K562 (cell line): ENCODE results near the gene EHBP1L1. TPM values are rescaled to one million over a fixed set of nuclear protein-coding genes. Genes with fewer than 3 reads are reported as not detected.

Source experiments
- E2F3 ChIP-seq: fragments of 250-450 bp; sonication (Bioruptor Pico); IDR thresholded peaks from 2 replicates; pipeline ENCODE4 v1.4.0; 2020; ENCODE audit warnings: mild to moderate bottlenecking
- EGR1 ChIP-seq: fragments of 450-650 bp; conservative IDR thresholded peaks from 2 replicates; pipeline ENCODE4 v1.6.1; 2017; ENCODE audit warnings: mild to moderate bottlenecking
- ELF2 ChIP-seq: fragments of 250-450 bp; sonication (Bioruptor Pico); IDR thresholded peaks from 2 replicates; pipeline ENCODE4 v1.5.0; 2021; ENCODE audit warnings: mild to moderate bottlenecking
- KLF13 ChIP-seq: fragments of 450-650 bp; IDR thresholded peaks from 2 replicates; pipeline ENCODE4 v1.6.1; 2016; ENCODE audit warnings: missing genetic modification characterization, low read depth, mild to moderate bottlenecking, missing compliant biosample characterization, moderate library complexity, borderline replicate concordance
- POLR3A ChIP-seq: IDR thresholded peaks from 2 replicates; pipeline ENCODE4 v1.6.1; 2011; ENCODE audit warnings: borderline replicate concordance, mild to moderate bottlenecking, moderate library complexity; ENCODE audit not compliant: insufficient read length, insufficient read depth; ENCODE audit errors: extremely low read depth
- RAD21 ChIP-seq, 2 experiments: fragments of 250-450 bp in 1 of 2; fragments of 450-650 bp in 1 of 2; sonication (Bioruptor Pico) in 1 of 2; formaldehyde crosslinking in 1 of 2; IDR thresholded peaks in 1 of 2; conservative IDR thresholded peaks in 1 of 2; 2 replicates each; pipeline versions ENCODE4 v1.4.0 to v1.8.0; 2020 to 2022; ENCODE audit warnings: mild to moderate bottlenecking in 2 of 2, moderate library complexity in 1 of 2
- SMC3 ChIP-seq: conservative IDR thresholded peaks from 2 replicates; pipeline ENCODE4 v1.6.1; 2011; ENCODE audit warnings: low read depth, low read length, improper control_type of control experiment; ENCODE audit not compliant: insufficient read depth
- STAT6 ChIP-seq: sonication (generic); formaldehyde crosslinking; IDR thresholded peaks from 2 replicates; pipeline ENCODE4 v1.8.1; 2023; ENCODE audit warnings: mild to moderate bottlenecking, missing genetic modification reagents
- USF2 ChIP-seq: sonication (generic); formaldehyde crosslinking; IDR thresholded peaks from 2 replicates; pipeline ENCODE4 v1.5.0; 2020; ENCODE audit warnings: missing genetic modification reagents
- ZNF212 ChIP-seq: fragments of 450-650 bp; formaldehyde crosslinking; IDR thresholded peaks from 2 replicates; pipeline ENCODE4 v1.4.0; 2020; ENCODE audit warnings: mild to moderate bottlenecking
- ZNF23 ChIP-seq: fragments of 250-450 bp; sonication (Bioruptor Pico); IDR thresholded peaks from 2 replicates; pipeline ENCODE4 v1.4.0; 2020; ENCODE audit warnings: mild to moderate bottlenecking
- ZNF449 ChIP-seq: fragments of 250-450 bp; sonication (Bioruptor Pico); IDR thresholded peaks from 2 replicates; pipeline ENCODE4 v1.8.0; 2022; ENCODE audit warnings: moderate library complexity, mild to moderate bottlenecking, inconsistent platforms
- ZNF584 ChIP-seq: fragments of 200-800 bp; sonication (Bioruptor generic); IDR thresholded peaks from 2 replicates; pipeline ENCODE4 v1.6.1; 2016; ENCODE audit warnings: low read depth, mild to moderate bottlenecking, missing genetic modification characterization, missing compliant biosample characterization
- polyA plus RNA-seq, 8 experiments: library from polyadenylated mRNA; depleted of rRNA in 4 of 8; stranded (reverse) in 5 of 8; unstranded in 3 of 8; fragments of >200 nt; fragmentation: Nextera tagmentation in 2 of 8; fragmentation: Illumina TruSeq in 1 of 8; extraction: Ambion mirVana in 2 of 8; extraction: Trizol in 1 of 8; gene quantifications; 2 replicates each; pipeline versions ENCODE4 v1.2.1 to v1.2.3, GENCODE V29; 2011 to 2014; ENCODE audit warnings: inconsistent platforms in 1 of 8, missing spikeins in 1 of 8
- total RNA-seq, 7 experiments: library from RNA; depleted of rRNA in 6 of 7; stranded (reverse); fragments of >200 nt in 6 of 7; fragmentation: Illumina TruSeq in 2 of 7; extraction: Trizol in 2 of 7; gene quantifications; 2 replicates each; pipeline versions ENCODE4 v1.2.1 to v1.2.3, GENCODE V29; 2011 to 2021; ENCODE audit warnings: low replicate concordance in 1 of 7

The EHBP1L1 gene
- total and polyA plus RNA-seq, 9 of the 15 experiments (the other 6 are each of a cell fraction or from before 2014, with no cell fraction given): 0.03 to 87.1 (median 26.3) TPM

DNA sequence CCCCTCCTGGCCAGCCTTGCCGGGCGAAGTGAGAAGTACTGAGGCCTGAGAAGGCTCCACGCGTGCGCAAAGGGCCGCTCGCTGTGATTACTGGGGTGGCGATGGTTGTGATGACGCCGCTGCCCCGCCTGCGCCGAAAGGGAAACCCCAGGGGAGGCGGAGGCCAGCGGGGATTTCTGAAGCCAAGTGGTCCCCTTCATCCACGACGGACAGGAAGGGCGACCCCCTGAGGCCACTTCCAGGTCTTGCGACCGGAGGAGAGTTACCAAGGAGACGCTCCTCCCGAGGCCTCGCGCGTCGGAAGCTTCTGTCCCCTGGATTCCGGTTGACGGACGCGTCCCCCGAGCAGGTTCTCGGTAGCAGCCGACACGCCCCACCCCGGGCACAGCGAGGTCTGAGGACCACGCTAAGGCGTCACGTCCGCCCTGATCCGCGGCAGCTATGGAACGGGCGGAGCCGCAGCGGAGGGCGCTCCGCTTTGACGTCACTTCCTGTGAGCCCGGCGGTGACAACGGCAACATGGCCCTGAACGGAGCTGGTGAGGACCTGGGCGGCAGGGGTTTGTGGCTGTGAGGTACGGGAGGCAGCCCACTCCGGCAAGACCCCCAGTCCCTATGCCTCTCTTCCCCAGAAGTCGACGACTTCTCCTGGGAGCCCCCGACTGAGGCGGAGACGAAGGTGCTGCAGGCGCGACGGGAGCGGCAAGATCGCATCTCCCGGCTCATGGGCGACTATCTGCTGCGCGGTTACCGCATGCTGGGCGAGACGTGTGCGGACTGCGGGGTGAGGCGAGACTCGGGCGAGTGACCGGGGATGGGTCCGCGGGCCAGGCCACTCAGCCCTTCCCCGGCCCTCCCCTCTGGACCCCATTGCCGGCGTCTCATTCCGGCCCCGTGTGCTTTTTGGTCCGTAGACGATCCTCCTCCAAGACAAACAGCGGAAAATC is 5.6 kb upstream of the EHBP1L1 start, which contains the start of gene ZNRD2 (continued):
- TF ChIP-seq STAT6 (CRISPR knock-in tag) (0 out of 2 replicates have a peak, but pooled peaks have one; percentile 86), USF2 (CRISPR knock-in tag) (no peak), E2F3 (CRISPR knock-in tag) (no peak), ZNF584 (CRISPR knock-in tag) (no peak), ZNF23 (CRISPR knock-in tag) (no peak), SMC3 (no peak; the same call in 1 of the 2 replicates), RAD21 (CRISPR knock-in tag; conservative IDR thresholded peaks at IDR 0.05 in 1 of 2, IDR thresholded peaks at IDR 0.05 in 1 of 2) (peak; percentile 51 to 75), POLR3A (no peak), EGR1 (peak; percentile 38; the same call in 1 of the 2 replicates), ZNF212 (CRISPR knock-in tag) (no peak), ELF2 (CRISPR knock-in tag) (peak; percentile 77), KLF13 (tag) (peak; percentile 92), ZNF449 (CRISPR knock-in tag) (no peak)
